A549 (cell line): ENCODE data around the gene DPYSL4. TPM values are rescaled to one million over a fixed set of nuclear protein-coding genes. Genes with fewer than 3 reads are reported as not detected.

ENCODE experiments used
- ATAC-seq, 2 experiments: fragments of 200-7000 bp in 1 of 2; fragments of >200 bp in 1 of 2; cut with Nextera tagmentation in 1 of 2; cut with Tn5 transposase in 1 of 2; 3 replicates each; pipeline versions ENCODE4 v1.8.0 to v1.9.1; 2018 to 2020; ENCODE audit warnings: mild to moderate bottlenecking in 1 of 2, moderate library complexity in 1 of 2
- CTCF ChIA-PET: fragments of 300-600 bp; sonication (Branson Sonifier 250); formaldehyde crosslinking; extraction: SDS; loops from one replicate; lab custom pipeline; 2021; ENCODE audit warnings: antibody characterized with exemption, inconsistent platforms; lab: Yijun Ruan, JAX
- POLR2A ChIA-PET: fragments of 350-600 bp; formaldehyde crosslinking; extraction: SDS; loops from one replicate; lab custom pipeline; 2021; ENCODE audit warnings: antibody characterized with exemption, inconsistent platforms; lab: Yijun Ruan, JAX
- DNase-seq, 2 experiments: peaks; one replicate each; pipeline versions ENCODE4 v3.0.0 to v3.0.0-alpha.2; 2011 to 2016; ENCODE audit warnings: low read depth in 1 of 2, low spot score in 1 of 2
- FAIRE-seq: peaks from 2 replicates; lab custom pipeline; 2011; peaks lifted over from hg19 to GRCh38; lab: Jason Lieb, UNC
- H3K27ac ChIP-seq, 2 experiments: fragments of >200 bp; sonication (Bioruptor Twin); formaldehyde crosslinking; 3 replicates each; pipeline ENCODE4 v1.5.1; 2016 to 2017
- H3K4me1 ChIP-seq: fragments of >200 bp; sonication (Bioruptor Twin); formaldehyde crosslinking; 3 replicates; pipeline ENCODE4 v1.6.1; 2016
- H3K4me2 ChIP-seq: fragments of >200 bp; sonication (Bioruptor Twin); formaldehyde crosslinking; 3 replicates; pipeline ENCODE4 v1.6.1; 2016
- H3K4me3 ChIP-seq: fragments of >200 bp; sonication (Bioruptor Twin); formaldehyde crosslinking; 3 replicates; pipeline ENCODE4 v1.5.1; 2016
- H3K9me3 ChIP-seq: fragments of >200 bp; sonication (Bioruptor Twin); formaldehyde crosslinking; 3 replicates; pipeline ENCODE4 v1.6.1; 2016
- CBX8 ChIP-seq: fragments of 200-600 bp; sonication (generic); IDR thresholded peaks from 2 replicates; pipeline ENCODE4 v1.6.1; 2016
- CHD2 ChIP-seq: fragments of 150-350 bp; IDR thresholded peaks from 2 replicates; pipeline ENCODE4 v1.6.1; 2014; ENCODE audit warnings: low read length; ENCODE audit not compliant: partially characterized antibody
- CHD4 ChIP-seq: fragments of 200-600 bp; sonication (generic); IDR thresholded peaks from 2 replicates; pipeline ENCODE4 v1.6.1; 2016; ENCODE audit warnings: antibody characterized with exemption, mild to moderate bottlenecking, borderline replicate concordance
- EHF ChIP-seq: fragments of 250-450 bp; sonication (Bioruptor Pico); IDR thresholded peaks from 2 replicates; pipeline ENCODE4 v1.5.0; 2020; ENCODE audit warnings: mild to moderate bottlenecking
- ESRRA ChIP-seq: fragments of 150-350 bp; IDR thresholded peaks from 2 replicates; pipeline ENCODE4 v1.6.1; 2014; ENCODE audit warnings: mild to moderate bottlenecking, low read length, borderline replicate concordance
- FOSB ChIP-seq: fragments of 250-450 bp; sonication (Bioruptor Pico); IDR thresholded peaks from 2 replicates; pipeline ENCODE4 v1.5.0; 2020; ENCODE audit warnings: mild to moderate bottlenecking, moderate library complexity
- FOSL2 ChIP-seq, 2 experiments: fragments of 450-650 bp in 1 of 2; fragments of >200 bp in 1 of 2; sonication (Bioruptor Twin) in 1 of 2; formaldehyde crosslinking; IDR thresholded peaks; 2 replicates each; pipeline versions ENCODE4 v1.5.0 to v1.6.1; 2016 to 2020; ENCODE audit warnings: mild to moderate bottlenecking in 1 of 2, moderate library complexity in 1 of 2
- FOXS1 ChIP-seq: fragments of 250-450 bp; sonication (Bioruptor Pico); IDR thresholded peaks from 2 replicates; pipeline ENCODE4 v1.5.0; 2020; ENCODE audit warnings: mild to moderate bottlenecking, moderate library complexity
- GATA3 ChIP-seq: IDR thresholded peaks from 2 replicates; pipeline ENCODE4 v1.6.1; 2012; ENCODE audit warnings: borderline replicate concordance
- HOXA7 ChIP-seq: fragments of 250-450 bp; sonication (Bioruptor Pico); IDR thresholded peaks from 2 replicates; pipeline ENCODE4 v1.5.0; 2020; ENCODE audit warnings: mild to moderate bottlenecking, moderate library complexity
- JUNB ChIP-seq: fragments of >200 bp; sonication (Bioruptor Twin); formaldehyde crosslinking; IDR thresholded peaks from 2 replicates; pipeline ENCODE4 v1.6.1; 2016
- KDM1A ChIP-seq: fragments of 200-600 bp; sonication (generic); IDR thresholded peaks from 2 replicates; pipeline ENCODE4 v1.6.1; 2016; ENCODE audit warnings: low read depth, mild to moderate bottlenecking
- MAFK ChIP-seq: fragments of 450-650 bp; IDR thresholded peaks from 2 replicates; pipeline ENCODE4 v1.6.1; 2014; ENCODE audit not compliant: partially characterized antibody
- MAZ ChIP-seq: fragments of 150-350 bp; IDR thresholded peaks from 2 replicates; pipeline ENCODE4 v1.6.1; 2014; ENCODE audit warnings: antibody characterized with exemption, low read depth, low read length, borderline replicate concordance
- MYC ChIP-seq: IDR thresholded peaks from 2 replicates; pipeline ENCODE4 v1.6.1; 2012; ENCODE audit warnings: mild to moderate bottlenecking, inconsistent platforms, low read length, improper control_type of control experiment, borderline replicate concordance
- PHF8 ChIP-seq: fragments of 200-600 bp; sonication (generic); IDR thresholded peaks from 2 replicates; pipeline ENCODE4 v1.6.1; 2016; ENCODE audit warnings: low read depth, mild to moderate bottlenecking, antibody characterized with exemption, moderate library complexity, borderline replicate concordance
- POLR2A ChIP-seq: IDR thresholded peaks from 2 replicates; pipeline ENCODE4 v1.6.1; 2012; ENCODE audit warnings: mild to moderate bottlenecking, low read length
- POLR2AphosphoS2 ChIP-seq: conservative IDR thresholded peaks from 2 replicates; pipeline ENCODE4 v1.6.1; 2012; ENCODE audit warnings: low read length, improper control_type of control experiment, inconsistent platforms
- RAD21 ChIP-seq, 2 experiments: fragments of >200 bp in 1 of 2; sonication (Bioruptor Twin) in 1 of 2; formaldehyde crosslinking in 1 of 2; IDR thresholded peaks in 1 of 2; conservative IDR thresholded peaks in 1 of 2; 2 replicates in 1 of 2; 3 replicates in 1 of 2; pipeline ENCODE4 v1.6.1; 2012 to 2018; ENCODE audit warnings: inconsistent platforms in 1 of 2
- RARB ChIP-seq: fragments of 250-450 bp; sonication (Bioruptor Pico); IDR thresholded peaks from 2 replicates; pipeline ENCODE4 v1.8.0; 2021; ENCODE audit warnings: mild to moderate bottlenecking, moderate library complexity
- REST ChIP-seq: fragments of 200-600 bp; sonication (generic); IDR thresholded peaks from 2 replicates; pipeline ENCODE4 v1.6.1; 2016; ENCODE audit warnings: antibody characterized with exemption, mild to moderate bottlenecking, moderate library complexity
- RFX5 ChIP-seq: fragments of 450-650 bp; IDR thresholded peaks from 2 replicates; pipeline ENCODE4 v1.7.1; 2014; ENCODE audit warnings: antibody characterized with exemption, mild to moderate bottlenecking, moderate library complexity
- SMC3 ChIP-seq: fragments of >200 bp; sonication (Bioruptor Twin); formaldehyde crosslinking; IDR thresholded peaks from 3 replicates; pipeline ENCODE4 v1.6.1; 2018; ENCODE audit warnings: inconsistent platforms
- TFCP2L1 ChIP-seq: fragments of 250-450 bp; sonication (Bioruptor Pico); IDR thresholded peaks from 2 replicates; pipeline ENCODE4 v1.5.0; 2021; ENCODE audit warnings: mild to moderate bottlenecking
- TP53 ChIP-seq: fragments of 250-450 bp; sonication (Bioruptor Pico); IDR thresholded peaks from 2 replicates; pipeline ENCODE4 v1.5.0; 2021; ENCODE audit warnings: mild to moderate bottlenecking, moderate library complexity
- ZNF302 ChIP-seq: fragments of 250-450 bp; sonication (Bioruptor Pico); IDR thresholded peaks from 2 replicates; pipeline ENCODE4 v1.9.0; 2021; ENCODE audit warnings: inconsistent platforms, mild to moderate bottlenecking, moderate library complexity
- WGBS: methylation state at CpG from one replicate; pipeline ENCODE4 v1.1.6; 2017; ENCODE audit errors: missing lambda C conversion rate; 5-methylcytosine and 5-hydroxymethylcytosine counted together
- polyA plus RNA-seq, 4 experiments: library from polyadenylated mRNA; depleted of rRNA in 3 of 4; stranded (reverse); fragments of >200 nt; fragmentation: RNase III in 1 of 4; extraction: RNeasy Plus Mini Kit Qiagen cat#74134 plus additional on column Dnase treatment in 1 of 4; gene quantifications; 2 replicates in 3 of 4; 3 replicates in 1 of 4; pipeline ENCODE4 v1.2.3, GENCODE V29; 2011 to 2017
- TF ChIP-seq, protein P1 (sequence below): IDR thresholded peaks from 2 replicates; pipeline ENCODE4 v1.6.1; 2012
- TF ChIP-seq, protein P2 (sequence below): fragments of 150-350 bp; IDR thresholded peaks from 2 replicates; pipeline ENCODE4 v1.6.1; 2014; ENCODE audit warnings: low read depth, mild to moderate bottlenecking, low read length
- TF ChIP-seq, protein P3 (sequence below): IDR thresholded peaks from 2 replicates; pipeline ENCODE4 v1.6.1; 2012
- TF ChIP-seq, protein P4 (sequence below): fragments of 250-450 bp; sonication (Bioruptor Pico); IDR thresholded peaks from 2 replicates; pipeline ENCODE4 v1.5.0; 2020; ENCODE audit warnings: low read depth, mild to moderate bottlenecking, moderate library complexity

DPYSL4 gene
- polyA plus RNA-seq, 2 of the 4 experiments (the other 2 are of a cell fraction), result 2.9 to 14.1 TPM

DNA sequence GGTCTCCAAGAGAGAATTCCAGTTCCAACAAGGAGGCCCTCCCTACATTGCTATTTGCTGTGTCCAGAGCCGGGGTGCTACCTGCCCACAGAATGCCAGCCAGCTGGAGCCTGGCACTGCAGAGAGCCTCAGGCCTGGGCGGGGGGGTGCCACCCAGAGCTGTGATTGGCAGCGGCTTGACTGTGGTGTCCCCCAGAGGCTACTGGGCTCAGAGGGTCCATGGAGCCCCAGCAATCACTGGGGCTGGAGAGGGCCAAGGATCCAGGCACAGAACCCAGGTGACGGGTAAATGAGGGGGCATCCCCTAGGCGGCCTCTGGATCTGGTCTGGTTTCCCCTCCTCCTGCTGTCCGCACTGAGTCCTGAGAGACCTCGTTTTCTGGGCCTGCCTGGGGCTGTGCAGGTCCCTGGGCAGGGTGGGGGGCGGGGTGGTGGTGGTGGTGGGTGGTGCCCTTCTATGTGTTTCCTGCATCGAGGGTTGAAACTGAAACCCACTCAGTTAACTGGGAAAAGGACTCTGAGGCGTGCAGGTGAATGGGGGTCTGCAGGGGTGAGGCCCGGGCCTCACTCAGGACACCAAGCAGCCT is 12.6 kb downstream of the DPYSL4 start:
- 72% methylated on average over 10 of the region's 11 CpGs for WGBS
- CTCF ChIA-PET, result interaction anchor here (1.5 kb wide), 1 partner anchor 10 kb away, joined by 3 read pairs; no protein-coding TSS in a partner anchor
- no peaks in the 10 kb centered on the region for H3K9me3 ChIP-seq

DNA sequence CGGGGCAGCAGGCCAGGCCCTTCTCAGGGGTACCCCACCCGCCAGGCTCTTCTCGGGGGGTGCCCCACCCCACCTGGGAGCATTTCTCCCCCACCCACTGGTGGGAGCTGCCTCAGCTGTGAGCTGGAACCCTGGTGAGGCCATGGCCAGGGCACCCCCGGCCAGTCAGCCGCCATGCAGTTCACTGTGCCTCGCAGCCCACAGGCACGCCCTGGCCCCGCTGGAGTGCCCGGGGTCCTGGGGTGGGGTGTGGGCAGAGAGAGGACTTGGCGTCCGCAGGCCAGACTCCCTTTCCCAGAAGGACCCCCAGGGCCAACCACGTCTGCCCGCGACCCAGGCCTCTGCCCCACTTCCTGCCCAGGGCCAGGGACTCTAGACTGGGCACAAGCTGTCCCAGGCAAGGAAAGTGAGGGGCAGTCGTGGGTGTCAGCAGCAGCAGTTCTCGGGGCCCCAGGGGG is 13.1 kb downstream of the DPYSL4 start:
- no peaks in the 10 kb centered on the region for H3K4me1 ChIP-seq
- FAIRE-seq (no peak), ATAC-seq (no peak), DNase-seq (no peak)
- no peak overlapping the region for H3K4me3 ChIP-seq
- TF ChIP-seq REST, result no peak
- TF ChIP-seq, protein P1, sequence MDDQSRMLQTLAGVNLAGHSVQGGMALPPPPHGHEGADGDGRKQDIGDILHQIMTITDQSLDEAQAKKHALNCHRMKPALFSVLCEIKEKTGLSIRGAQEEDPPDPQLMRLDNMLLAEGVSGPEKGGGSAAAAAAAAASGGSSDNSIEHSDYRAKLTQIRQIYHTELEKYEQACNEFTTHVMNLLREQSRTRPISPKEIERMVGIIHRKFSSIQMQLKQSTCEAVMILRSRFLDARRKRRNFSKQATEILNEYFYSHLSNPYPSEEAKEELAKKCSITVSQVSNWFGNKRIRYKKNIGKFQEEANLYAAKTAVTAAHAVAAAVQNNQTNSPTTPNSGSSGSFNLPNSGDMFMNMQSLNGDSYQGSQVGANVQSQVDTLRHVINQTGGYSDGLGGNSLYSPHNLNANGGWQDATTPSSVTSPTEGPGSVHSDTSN, result no peak
- TF ChIP-seq FOXS1 (CRISPR knock-in tag), result no peak
- TF ChIP-seq RFX5, result no peak
- TF ChIP-seq POLR2A, result no peak
- TF ChIP-seq CBX8, result no peak
- no peak for TF ChIP-seq ESRRA
- TF ChIP-seq, protein P2, sequence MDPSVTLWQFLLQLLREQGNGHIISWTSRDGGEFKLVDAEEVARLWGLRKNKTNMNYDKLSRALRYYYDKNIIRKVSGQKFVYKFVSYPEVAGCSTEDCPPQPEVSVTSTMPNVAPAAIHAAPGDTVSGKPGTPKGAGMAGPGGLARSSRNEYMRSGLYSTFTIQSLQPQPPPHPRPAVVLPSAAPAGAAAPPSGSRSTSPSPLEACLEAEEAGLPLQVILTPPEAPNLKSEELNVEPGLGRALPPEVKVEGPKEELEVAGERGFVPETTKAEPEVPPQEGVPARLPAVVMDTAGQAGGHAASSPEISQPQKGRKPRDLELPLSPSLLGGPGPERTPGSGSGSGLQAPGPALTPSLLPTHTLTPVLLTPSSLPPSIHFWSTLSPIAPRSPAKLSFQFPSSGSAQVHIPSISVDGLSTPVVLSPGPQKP, result no peak
- no peak for TF ChIP-seq KDM1A
- TF ChIP-seq FOSL2 (IDR thresholded peaks at IDR 0.05), result no peak
- TF ChIP-seq FOSL2 (CRISPR knock-in tag; IDR thresholded peaks at IDR 0.05), result no peak
- TF ChIP-seq GATA3, result no peak
- TF ChIP-seq, protein P3, sequence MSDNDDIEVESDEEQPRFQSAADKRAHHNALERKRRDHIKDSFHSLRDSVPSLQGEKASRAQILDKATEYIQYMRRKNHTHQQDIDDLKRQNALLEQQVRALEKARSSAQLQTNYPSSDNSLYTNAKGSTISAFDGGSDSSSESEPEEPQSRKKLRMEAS, result no peak
- TF ChIP-seq TP53 (CRISPR knock-in tag), result no peak
- no peak for TF ChIP-seq FOSB (CRISPR knock-in tag)
- TF ChIP-seq POLR2AphosphoS2, result no peak
- TF ChIP-seq, protein P4, sequence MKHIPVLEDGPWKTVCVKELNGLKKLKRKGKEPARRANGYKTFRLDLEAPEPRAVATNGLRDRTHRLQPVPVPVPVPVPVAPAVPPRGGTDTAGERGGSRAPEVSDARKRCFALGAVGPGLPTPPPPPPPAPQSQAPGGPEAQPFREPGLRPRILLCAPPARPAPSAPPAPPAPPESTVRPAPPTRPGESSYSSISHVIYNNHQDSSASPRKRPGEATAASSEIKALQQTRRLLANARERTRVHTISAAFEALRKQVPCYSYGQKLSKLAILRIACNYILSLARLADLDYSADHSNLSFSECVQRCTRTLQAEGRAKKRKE (CRISPR knock-in tag), result no peak
- TF ChIP-seq HOXA7 (CRISPR knock-in tag), result no peak
- no peak for TF ChIP-seq MAZ
- TF ChIP-seq RAD21 (conservative IDR thresholded peaks at IDR 0.05 in 1 of 2, IDR thresholded peaks at IDR 0.05 in 1 of 2), result no peak
- no peak for TF ChIP-seq SMC3
- ChIA-PET POLR2A (no interaction called here), CTCF (no interaction called here)
- no peaks in the 10 kb centered on the region for H3K9me3 ChIP-seq
- no peak overlapping the region for H3K4me2 ChIP-seq
- 47% methylated on average over 2 of the region's 16 CpGs for WGBS
- H3K27ac ChIP-seq, result no peak overlapping the region

More for the DNA sequence above, 12.6 kb downstream of the DPYSL4 start:
- ATAC-seq (no peak), FAIRE-seq (no peak), DNase-seq (no peak)
- H3K27ac ChIP-seq, result no peak overlapping the region
- H3K4me1 ChIP-seq, result no peaks in the 10 kb centered on the region
- no peak overlapping the region for H3K4me2 ChIP-seq
- TF ChIP-seq CHD4, result no peak
- no peak for TF ChIP-seq TFCP2L1 (CRISPR knock-in tag)
- TF ChIP-seq ZNF302, result no peak
- no peak for TF ChIP-seq CBX8
- no peak for TF ChIP-seq TP53 (CRISPR knock-in tag)
- TF ChIP-seq MYC, result no peak
- no peak for TF ChIP-seq PHF8
- no peak for TF ChIP-seq MAFK
- no peak for TF ChIP-seq POLR2AphosphoS2
- no peak for TF ChIP-seq SMC3
- TF ChIP-seq RARB (CRISPR knock-in tag), result no peak
- TF ChIP-seq CHD2, result no peak
- TF ChIP-seq EHF (CRISPR knock-in tag), result no peak
- TF ChIP-seq FOSL2 (IDR thresholded peaks at IDR 0.05), result no peak
- no peak for TF ChIP-seq FOSL2 (CRISPR knock-in tag; IDR thresholded peaks at IDR 0.05)
- no peak for TF ChIP-seq JUNB
- POLR2A ChIA-PET, result no interaction called here
- H3K4me3 ChIP-seq, result no peak overlapping the region
